Stomach smooth muscle (tissue), 2 donors: ENCODE results near the gene RNF41.

Experiments
- H3K27ac ChIP-seq: one replicate; pipeline ENCODE4 v1.7.0; 2013; ENCODE audit warnings: mild to moderate bottlenecking, low read length, inconsistent platforms
- H3K27me3 ChIP-seq, 2 donors: one replicate each; pipeline ENCODE4 v1.7.0; 2013; ENCODE audit warnings: low read length in 2 of 2; ENCODE audit not compliant: insufficient read depth in 2 of 2, control insufficient read depth in 1 of 2
- H3K36me3 ChIP-seq, 2 donors: one replicate each; pipeline ENCODE4 v1.7.0; 2013; ENCODE audit warnings: low read length in 2 of 2; ENCODE audit not compliant: control insufficient read depth in 2 of 2, insufficient read depth in 2 of 2
- H3K4me1 ChIP-seq: one replicate; pipeline ENCODE4 v1.7.0; 2013; ENCODE audit warnings: low read length; ENCODE audit not compliant: control insufficient read depth, insufficient read depth
- H3K4me3 ChIP-seq, 2 donors: one replicate each; pipeline ENCODE4 v1.7.0; 2013; ENCODE audit warnings: low read length in 2 of 2
- H3K9ac ChIP-seq, 2 donors: one replicate each; pipeline ENCODE4 v1.7.0; 2013; ENCODE audit warnings: low read length in 2 of 2, mild to moderate bottlenecking in 1 of 2
- H3K9me3 ChIP-seq, 2 donors: one replicate each; pipeline ENCODE4 v1.7.0; 2013; ENCODE audit warnings: low read length in 2 of 2; ENCODE audit not compliant: control insufficient read depth in 2 of 2
- donor health status: healthy.
- donor health status: Pancreatic carcinoma.

RNF41 gene

DNA sequence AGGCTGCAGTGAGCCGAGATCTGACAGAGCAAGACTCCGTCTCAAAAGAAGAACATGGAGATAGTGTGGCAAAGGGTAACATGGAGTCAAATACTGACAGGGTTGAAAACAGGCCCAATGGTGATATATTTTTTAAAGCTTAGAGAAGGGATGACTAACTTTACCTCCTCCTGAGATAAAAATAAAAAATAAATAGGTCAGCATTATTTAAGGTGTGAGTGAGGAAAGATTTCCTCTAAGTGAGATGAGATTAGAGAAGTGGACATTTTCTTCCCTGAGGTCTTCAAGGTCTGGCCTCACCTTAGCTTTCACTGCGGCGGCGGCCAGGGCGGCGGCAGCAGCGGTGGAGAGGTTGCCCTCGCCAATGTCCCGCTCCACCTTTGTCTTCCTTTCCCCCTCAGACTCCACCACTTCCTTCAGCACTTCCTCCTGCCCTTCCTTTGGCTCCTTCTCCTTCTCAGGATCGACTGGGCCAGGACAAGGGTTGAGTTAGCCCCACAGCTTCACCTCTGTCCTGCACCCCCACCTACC is 52.4 kb downstream of the RNF41 start:
- Histone ChIP-seq H3K36me3 (peaks cover 44 to 63% of the 10 kb centered on the region in 2 donors), H3K9me3 (no peaks in the 10 kb centered on the region), H3K4me3 (no peak overlapping the region), H3K27ac (no peak overlapping the region), H3K27me3 (no peaks in the 10 kb centered on the region), H3K4me1 (peaks cover 4% of the 10 kb centered on the region), H3K9ac (no peak overlapping the region)

DNA sequence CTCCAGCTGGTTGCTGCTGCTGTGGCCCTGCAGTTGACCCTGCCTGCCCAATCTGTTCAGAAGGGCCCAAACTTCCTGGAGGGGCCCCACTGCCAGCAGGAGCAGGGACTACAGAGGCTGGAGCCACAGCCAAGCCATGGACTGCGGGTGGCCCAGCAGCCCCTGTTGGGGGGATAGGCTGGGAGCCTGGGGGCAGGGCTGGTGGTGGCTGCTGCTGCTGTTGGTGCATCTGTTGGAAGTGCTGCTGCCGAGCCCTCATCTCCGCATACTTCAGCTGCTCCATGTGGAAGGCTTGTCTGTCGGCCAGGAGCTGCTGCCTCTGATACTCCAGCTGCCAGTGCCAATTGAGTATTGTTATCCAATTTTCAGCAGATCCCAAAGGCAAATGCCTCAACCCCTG is 56.4 kb downstream of the RNF41 start:
- Histone ChIP-seq H3K27me3 (no peaks in the 10 kb centered on the region), H3K4me1 (peaks cover 36% of the 10 kb centered on the region), H3K9ac (no peak overlapping the region), H3K36me3 (peaks cover 44 to 56% of the 10 kb centered on the region in 2 donors), H3K4me3 (no peak overlapping the region), H3K9me3 (no peaks in the 10 kb centered on the region), H3K27ac (peak overlapping the region; percentile 24)

DNA sequence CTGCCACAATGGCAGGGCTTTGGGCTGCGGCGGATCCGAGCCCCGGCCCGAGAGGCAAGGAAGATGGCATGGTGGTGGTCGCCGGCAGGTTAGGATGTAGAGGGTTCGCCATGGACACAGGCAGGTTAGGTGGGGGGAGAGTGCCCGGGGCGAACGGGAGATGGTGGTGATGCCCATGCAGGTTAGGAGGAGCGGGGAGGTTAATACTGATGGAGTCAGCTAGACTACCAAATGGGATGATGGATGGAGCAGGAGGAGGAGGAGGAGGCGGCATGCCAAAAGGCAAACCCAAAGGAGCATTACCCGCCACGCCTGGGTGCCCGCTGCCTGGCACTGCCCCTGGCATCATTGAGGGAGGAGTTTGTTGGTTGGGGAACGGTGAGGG is 57.4 kb downstream of the RNF41 start:
- no peak overlapping the region for H3K9ac ChIP-seq

DNA sequence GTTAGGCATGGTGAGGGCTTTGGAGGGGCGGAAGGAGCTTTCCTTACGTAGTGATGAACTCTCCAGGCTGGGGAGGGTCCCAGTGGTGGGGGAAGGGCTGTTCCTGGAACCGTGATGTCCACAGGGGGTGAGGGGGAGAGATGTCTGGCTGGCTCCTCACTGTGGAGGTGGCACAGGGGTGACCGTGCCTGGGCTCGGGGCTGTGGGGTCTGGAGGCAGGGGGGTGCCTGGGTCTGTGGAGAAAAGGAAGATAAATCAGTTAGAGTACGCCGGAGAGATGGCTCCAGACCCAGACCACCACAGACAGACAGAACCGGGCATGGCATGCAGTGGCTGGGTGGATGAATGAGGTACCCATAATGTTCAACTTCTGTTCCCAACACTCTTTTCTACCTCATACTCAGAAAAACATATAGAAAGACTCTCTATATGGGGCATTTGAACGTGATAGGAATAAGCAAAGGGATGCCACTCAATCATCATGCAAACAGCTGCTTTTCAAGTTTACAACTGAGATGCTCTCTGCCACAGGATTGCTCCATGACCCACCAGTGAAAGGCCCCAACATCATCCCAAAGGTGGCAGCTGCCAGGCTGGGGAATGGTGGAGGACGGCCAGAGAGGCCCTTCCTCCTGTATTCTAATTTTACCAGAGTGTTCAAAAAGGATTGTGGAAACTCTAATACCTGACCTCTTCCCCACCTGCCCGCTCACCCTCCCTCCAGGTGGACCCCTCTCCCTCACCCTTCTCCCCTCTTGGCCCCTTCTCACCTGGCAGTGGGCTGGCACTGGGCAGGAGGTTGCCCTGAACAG is 58.0 kb downstream of the RNF41 start:
- Histone ChIP-seq H3K4me3 (no peak overlapping the region), H3K9me3 (no peaks in the 10 kb centered on the region), H3K4me1 (peaks cover 49% of the 10 kb centered on the region), H3K9ac (no peak overlapping the region), H3K27ac (peak overlapping the region; percentile 100), H3K27me3 (no peaks in the 10 kb centered on the region), H3K36me3 (peaks cover 46 to 58% of the 10 kb centered on the region in 2 donors)

More for the DNA sequence above, 57.4 kb downstream of the RNF41 start:
- H3K9me3 ChIP-seq = no peaks in the 10 kb centered on the region
- no peak overlapping the region for H3K4me3 ChIP-seq
- H3K4me1 ChIP-seq = peaks cover 46% of the 10 kb centered on the region
- peaks cover 49 to 55% of the 10 kb centered on the region in 2 donors for H3K36me3 ChIP-seq
- H3K27ac ChIP-seq = no peak overlapping the region
- no peaks in the 10 kb centered on the region for H3K27me3 ChIP-seq

DNA sequence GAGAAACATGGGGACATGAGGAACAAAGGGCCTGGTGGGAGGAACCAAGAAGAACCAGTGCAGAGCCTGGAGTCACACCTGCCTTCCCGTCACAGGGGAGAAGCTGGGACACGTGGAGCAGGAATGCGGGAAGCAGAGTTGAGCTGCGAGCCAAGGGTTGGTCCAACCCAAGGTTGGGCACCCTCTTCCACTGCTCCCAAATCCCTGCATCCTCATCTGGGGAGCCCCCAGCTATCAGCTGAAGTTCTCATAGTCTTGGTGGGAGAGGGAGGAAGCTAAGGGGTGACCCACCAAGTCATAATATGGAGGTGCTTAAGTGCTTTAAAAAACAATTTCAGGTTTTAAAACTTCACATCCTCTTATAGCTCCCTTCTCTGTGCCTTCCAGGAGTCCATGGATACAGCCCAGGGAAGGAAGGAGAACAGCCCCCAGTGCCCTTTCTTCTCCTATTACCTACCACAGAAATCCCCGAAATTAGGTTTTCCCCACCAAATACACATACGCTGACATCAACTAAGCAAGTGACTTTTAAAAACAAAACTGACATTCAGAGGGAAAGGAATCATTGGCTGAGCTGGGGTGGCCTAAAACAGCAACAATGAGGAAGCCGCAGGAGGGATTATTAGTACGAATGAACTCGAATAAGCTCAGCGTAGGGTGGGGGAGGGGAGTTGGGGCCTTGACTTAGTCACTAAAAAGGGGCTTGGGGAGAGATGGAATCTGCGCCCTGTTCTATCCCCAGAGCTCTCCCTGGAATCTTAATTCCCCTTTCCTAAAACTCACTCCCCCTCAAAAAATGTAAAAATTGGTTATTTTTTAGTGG is 59.0 kb downstream of the RNF41 start:
- peak overlapping the region in 1 of 2 donors; percentile 99 for H3K4me3 ChIP-seq
- no peak overlapping the region for H3K9ac ChIP-seq
- no peaks in the 10 kb centered on the region for H3K27me3 ChIP-seq
- H3K4me1 ChIP-seq = peaks cover 49% of the 10 kb centered on the region
- peak overlapping the region; percentile 100 for H3K27ac ChIP-seq
- H3K36me3 ChIP-seq = peaks cover 42 to 53% of the 10 kb centered on the region in 2 donors
- H3K9me3 ChIP-seq = no peaks in the 10 kb centered on the region

GRCh38 chr12:56161690-56162351 is 59.9 kb downstream of the RNF41 start:
- peaks cover 38 to 49% of the 10 kb centered on the region in 2 donors for H3K36me3 ChIP-seq
- H3K4me1 ChIP-seq = peaks cover 57% of the 10 kb centered on the region
- peak overlapping the region; percentile 100 for H3K27ac ChIP-seq
- H3K27me3 ChIP-seq = no peaks in the 10 kb centered on the region
- peak overlapping the region; percentile 100 for H3K9ac ChIP-seq
- no peaks in the 10 kb centered on the region for H3K9me3 ChIP-seq
- H3K4me3 ChIP-seq = peak overlapping the region; percentile 99

GRCh38 chr12:56160894-56161689 is 60.6 kb downstream of the RNF41 start:
- H3K36me3 ChIP-seq = peaks cover 38 to 46% of the 10 kb centered on the region in 2 donors
- peak overlapping the region; percentile 100 for H3K27ac ChIP-seq
- peaks cover 57% of the 10 kb centered on the region for H3K4me1 ChIP-seq
- peak overlapping the region; percentile 100 for H3K9ac ChIP-seq
- H3K27me3 ChIP-seq = no peaks in the 10 kb centered on the region
- no peaks in the 10 kb centered on the region for H3K9me3 ChIP-seq
- peak overlapping the region; percentile 99 for H3K4me3 ChIP-seq

- Histone ChIP-seq H3K27ac (peak overlapping the region; percentile 100), H3K9ac (peak overlapping the region; percentile 100), H3K4me1 (peaks cover 54% of the 10 kb centered on the region), H3K9me3 (no peaks in the 10 kb centered on the region), H3K27me3 (no peaks in the 10 kb centered on the region), H3K36me3 (peaks cover 38 to 46% of the 10 kb centered on the region in 2 donors), H3K4me3 (peak overlapping the region; percentile 99)
These were observed 61.4 kb downstream of the RNF41 start for GRCh38 chr12:56160193-56160763.

DNA sequence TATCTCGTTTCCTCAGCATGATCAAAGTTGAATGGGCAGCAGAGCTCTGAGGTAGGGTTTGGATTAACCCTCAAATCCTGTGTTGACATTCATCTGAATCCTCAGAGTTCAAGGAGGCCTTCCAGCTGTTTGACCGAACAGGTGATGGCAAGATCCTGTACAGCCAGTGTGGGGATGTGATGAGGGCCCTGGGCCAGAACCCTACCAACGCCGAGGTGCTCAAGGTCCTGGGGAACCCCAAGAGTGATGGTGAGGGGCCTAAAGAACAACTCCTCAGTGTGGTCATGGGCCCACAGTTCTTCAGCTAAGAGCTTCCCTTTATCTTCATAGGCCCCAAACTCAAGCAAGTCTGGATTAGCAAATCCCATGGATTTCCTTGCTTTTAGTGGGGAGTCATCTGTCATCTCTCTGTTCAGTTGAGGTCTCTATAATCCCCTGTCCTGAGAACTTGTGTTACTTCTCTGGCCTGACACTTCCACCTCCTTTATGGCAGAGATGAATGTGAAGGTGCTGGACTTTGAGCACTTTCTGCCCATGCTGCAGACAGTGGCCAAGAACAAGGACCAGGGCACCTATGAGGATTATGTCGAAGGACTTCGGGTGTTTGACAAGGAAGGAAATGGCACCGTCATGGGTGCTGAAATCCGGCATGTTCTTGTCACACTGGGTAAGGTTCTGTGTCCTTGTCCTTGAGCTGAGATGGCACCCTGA is 62.1 kb downstream of the RNF41 start:
- H3K36me3 ChIP-seq = peaks cover 36 to 42% of the 10 kb centered on the region in 2 donors

More for the DNA sequence above, 62.1 kb downstream of the RNF41 start:
- no peaks in the 10 kb centered on the region for H3K27me3 ChIP-seq
- peak overlapping the region; percentile 100 for H3K9ac ChIP-seq
- peak overlapping the region; percentile 100 for H3K27ac ChIP-seq
- H3K4me3 ChIP-seq = peak overlapping the region; percentile 99
- peaks cover 53% of the 10 kb centered on the region for H3K4me1 ChIP-seq
- no peaks in the 10 kb centered on the region for H3K9me3 ChIP-seq
